H1 (cell line): ENCODE data around the gene NKAIN2. TPM values are rescaled to one million over a fixed set of nuclear protein-coding genes. Genes with fewer than 3 reads are reported as not detected.

Experiments
- ATF2 ChIP-seq: IDR thresholded peaks from 2 replicates; pipeline ENCODE4 v1.6.1; 2012; ENCODE audit warnings: low read length, inconsistent platforms
- CHD1 ChIP-seq: IDR thresholded peaks from 2 replicates; pipeline ENCODE4 v1.6.1; 2012; ENCODE audit warnings: low read depth, low read length, improper control_type of control experiment
- FOSL1 ChIP-seq: IDR thresholded peaks from 2 replicates; pipeline ENCODE4 v1.6.1; 2011; ENCODE audit warnings: mild to moderate bottlenecking, low read depth, low read length, moderate library complexity; ENCODE audit not compliant: insufficient read depth
- SAP30 ChIP-seq: fragments of 300-600 bp; sonication (generic); IDR thresholded peaks from 2 replicates; pipeline ENCODE4 v1.7.1; 2012; ENCODE audit warnings: low read length, moderate library complexity, mild to moderate bottlenecking, inconsistent platforms; ENCODE audit not compliant: insufficient read depth, insufficient replicate concordance
- polyA plus RNA-seq, 7 experiments: library from polyadenylated mRNA; depleted of rRNA in 3 of 7; stranded (reverse) in 5 of 7; unstranded in 2 of 7; fragments of >200 nt in 5 of 7; fragments of 200-250 nt in 2 of 7; gene quantifications; 1 replicate in 5 of 7; 2 replicates in 1 of 7; 4 replicates in 1 of 7; pipeline versions ENCODE4 v1.2.1 to v1.2.3, GENCODE V29; 2011 to 2013; ENCODE audit warnings: missing spikeins in 2 of 7, mixed read lengths in 2 of 7
- total RNA-seq: library from RNA; stranded (reverse); fragmentation: NEBNext Ultra II Directional; extraction: Animal tissue kit (Norgen Biotek cat#: 25700); gene quantifications from 2 replicates; pipeline ENCODE4 v1.2.1, GENCODE V29; 2021

NKAIN2 gene
- total and polyA plus RNA-seq, 2 of the 8 experiments (the other 6 are each of a cell fraction or from before 2014, with no cell fraction given) = 0.20 to 0.34 TPM

GRCh38 chr6:124765280-124765679 lies 961.6 kb downstream of the NKAIN2 start (continued):
- TF ChIP-seq FOSL1 = no peak
- no peak for TF ChIP-seq CHD1
- TF ChIP-seq SAP30 = no peak
- TF ChIP-seq ATF2 = no peak
- TF ChIP-seq, all 59 proteins: peak for 0
